Measurements from ENCODE around the gene TRIM6.

DNA sequence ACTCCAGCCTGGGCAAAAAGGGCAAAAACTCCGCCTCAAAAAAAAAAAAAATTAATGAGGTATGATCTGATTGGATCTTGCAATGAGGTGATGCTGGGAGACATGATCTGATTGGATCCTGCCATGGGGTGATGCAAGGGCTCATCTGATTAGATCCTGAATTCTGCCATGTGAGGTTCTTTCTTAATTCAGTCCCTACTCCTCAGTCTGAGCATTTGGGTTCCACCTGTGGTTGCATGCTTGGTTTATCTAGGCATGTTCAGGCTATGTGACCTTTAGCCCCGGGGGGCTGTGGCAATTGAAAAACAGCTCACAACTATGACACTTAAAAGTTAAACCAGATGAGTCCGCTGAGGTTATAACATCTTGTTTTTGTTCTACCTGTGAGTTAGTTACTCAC, 4.8 kb upstream of the TRIM6 start:
- no peak for TF ChIP-seq CTCF (IDR thresholded peaks at IDR 0.05)
- TF ChIP-seq POLR2A (IDR thresholded peaks at IDR 0.05) = no peak

All from esophagus squamous epithelium (tissue), 4 donors.